ENCODE measurements around the gene GMDS.
"Not testable (repeated sequence)": the region's sequence is repeated elsewhere in the genome, so short reads cannot be mapped to it uniquely, and the experiment has no call there.

Gene GMDS

DNA sequence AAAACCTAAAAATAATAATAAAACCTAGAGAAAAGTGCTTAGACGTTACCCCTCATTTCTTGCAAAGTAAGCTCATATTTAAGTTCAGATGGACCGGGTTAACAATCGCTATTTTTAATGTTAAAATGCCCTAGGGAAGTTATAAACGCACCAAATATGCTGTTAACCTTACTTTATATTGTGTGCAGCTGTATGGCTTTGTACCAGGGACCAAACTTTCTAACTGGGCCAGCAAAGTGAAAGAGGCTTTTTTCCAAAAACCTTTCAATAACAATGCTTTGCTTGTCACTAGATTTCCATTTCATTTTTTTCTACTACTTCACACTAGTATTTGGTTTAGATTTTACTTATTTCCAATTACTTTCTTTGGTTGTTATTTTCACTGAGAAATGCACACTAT, 387.2 kb downstream of the GMDS start:
- no peak for DNase-seq (ENCODE audit: low spot score)

DNA sequence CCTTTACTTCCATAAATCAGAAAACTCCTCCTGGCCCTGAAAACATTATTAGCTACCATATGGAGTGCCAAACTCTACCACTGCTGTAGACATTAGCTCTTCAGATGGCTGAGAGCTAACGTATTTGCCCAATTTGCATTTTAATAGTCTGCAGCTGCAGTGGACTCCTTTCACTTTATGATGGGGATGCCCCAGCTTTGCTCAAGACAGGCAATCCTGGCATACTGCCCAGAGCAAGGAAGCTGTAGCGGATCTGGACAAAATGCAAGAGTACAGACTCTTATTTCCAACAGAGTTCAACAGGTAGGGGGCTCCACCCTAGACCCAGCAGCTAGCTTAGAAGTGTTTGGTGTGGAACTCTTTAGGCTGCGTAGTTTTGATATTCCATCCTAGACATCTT, 389.0 kb downstream of the GMDS start:
- no peak for DNase-seq (ENCODE audit: low spot score)

DNA sequence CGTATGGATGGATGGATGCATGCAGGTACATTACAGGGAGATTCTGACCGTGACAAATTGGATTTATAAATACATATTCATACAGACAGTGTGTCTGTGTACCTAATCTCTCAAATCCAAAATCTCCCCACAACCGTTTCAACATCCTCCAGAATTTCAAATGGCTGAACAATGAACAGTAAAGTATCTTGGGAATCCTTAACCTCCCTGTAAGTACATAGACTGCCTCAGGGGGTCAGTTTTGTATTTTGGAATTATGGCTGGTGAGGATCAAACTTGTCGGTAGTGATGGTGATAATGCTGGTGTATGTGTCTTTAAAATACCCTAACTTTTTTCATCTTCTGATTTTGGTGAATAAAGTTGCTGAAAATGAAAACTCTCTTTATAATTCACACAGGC, 389.5 kb downstream of the GMDS start:
- no peak for DNase-seq (ENCODE audit: low spot score)

DNA sequence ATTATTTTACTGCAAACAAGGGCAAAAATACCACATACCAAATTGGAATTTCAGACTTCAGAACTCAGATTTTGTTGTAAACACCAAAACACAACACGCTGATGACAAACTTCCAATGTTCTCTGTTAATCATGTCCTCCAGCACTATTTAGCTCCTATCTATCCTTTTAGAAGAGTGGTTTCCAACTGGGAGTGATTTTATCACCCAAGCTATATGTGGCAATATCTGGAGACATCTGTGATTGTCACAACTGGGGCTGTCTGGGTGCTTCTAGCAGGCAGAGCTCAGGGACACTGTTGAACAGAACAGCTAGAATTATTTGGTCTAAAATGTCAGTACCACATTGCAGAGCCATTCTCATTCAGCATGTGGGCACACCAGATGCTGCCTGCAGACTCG, 391.1 kb downstream of the GMDS start:
- no peak for DNase-seq (ENCODE audit: low spot score)

DNA sequence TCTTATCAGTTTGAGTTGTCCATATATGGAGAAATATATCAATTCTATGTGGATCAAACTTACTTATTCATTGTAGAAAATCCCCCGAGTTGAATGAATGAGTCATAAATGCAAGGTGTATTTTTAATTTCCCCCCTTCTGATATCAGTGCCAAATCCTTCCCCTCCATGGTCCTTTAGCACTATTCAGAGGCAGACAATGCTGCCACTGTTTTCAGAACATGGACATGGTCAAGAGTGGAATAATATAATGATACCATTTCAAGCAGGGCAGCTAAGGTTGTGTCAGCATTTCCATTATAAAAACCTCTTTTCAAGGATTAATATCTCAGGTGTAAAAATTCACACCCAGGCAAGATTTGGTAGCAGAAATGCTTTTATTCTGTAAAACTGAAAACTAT, 391.6 kb downstream of the GMDS start:
- no peak for DNase-seq (ENCODE audit: low spot score)

DNA sequence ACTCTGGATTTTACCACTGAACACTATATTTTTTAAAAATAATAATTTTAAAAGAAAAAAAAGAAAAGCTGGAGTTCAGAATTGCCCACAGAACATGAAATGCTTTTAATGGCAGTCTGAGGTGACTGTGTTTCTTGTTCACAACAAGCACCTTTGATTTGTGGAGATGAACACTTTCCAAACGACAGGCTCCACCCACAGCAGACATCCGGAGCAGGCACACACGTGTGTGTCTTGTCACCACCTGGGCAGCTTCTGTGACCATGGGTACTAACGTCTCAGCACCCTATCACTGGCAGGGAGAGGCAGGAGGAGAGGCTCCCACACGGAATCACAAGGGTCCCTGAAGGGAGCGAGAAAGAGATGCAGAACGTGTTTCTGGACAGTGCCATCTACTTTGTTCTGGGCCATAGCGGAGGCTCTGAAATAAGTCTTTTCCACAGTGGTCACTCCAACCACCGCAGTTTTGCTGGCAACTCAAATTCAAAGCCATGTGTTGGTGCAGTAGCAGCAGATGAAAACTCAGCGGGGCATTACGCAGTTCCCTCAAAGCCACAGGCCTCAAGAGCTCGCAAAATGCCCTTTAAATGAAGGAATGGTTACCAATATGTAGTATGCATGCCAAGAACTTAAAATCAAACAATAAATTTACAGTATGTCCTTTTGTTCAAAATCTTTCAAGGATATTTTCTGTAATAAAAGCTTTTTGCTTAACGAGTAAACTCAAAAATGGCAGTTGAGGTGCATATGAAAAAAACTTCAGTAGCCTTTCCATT, 393.5 kb downstream of the GMDS start:
- no peak for DNase-seq (ENCODE audit: low spot score)

DNA sequence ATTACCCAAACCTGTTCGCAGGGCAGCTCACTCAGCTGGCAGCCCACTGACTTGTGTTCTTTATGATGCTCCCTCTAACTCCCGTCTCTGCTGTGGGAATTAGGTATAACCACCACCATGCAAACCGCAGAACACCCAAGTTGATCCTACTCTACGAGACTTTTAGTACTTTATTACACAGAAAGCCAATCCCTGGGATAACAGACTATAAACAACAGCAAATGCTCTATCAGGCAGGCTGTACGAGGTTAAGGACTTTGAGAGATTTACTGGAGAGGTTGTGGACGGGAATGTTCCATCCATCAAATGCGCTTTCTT, 394.6 kb downstream of the GMDS start:
- DNase-seq (ENCODE audit: low spot score) = no peak

DNA sequence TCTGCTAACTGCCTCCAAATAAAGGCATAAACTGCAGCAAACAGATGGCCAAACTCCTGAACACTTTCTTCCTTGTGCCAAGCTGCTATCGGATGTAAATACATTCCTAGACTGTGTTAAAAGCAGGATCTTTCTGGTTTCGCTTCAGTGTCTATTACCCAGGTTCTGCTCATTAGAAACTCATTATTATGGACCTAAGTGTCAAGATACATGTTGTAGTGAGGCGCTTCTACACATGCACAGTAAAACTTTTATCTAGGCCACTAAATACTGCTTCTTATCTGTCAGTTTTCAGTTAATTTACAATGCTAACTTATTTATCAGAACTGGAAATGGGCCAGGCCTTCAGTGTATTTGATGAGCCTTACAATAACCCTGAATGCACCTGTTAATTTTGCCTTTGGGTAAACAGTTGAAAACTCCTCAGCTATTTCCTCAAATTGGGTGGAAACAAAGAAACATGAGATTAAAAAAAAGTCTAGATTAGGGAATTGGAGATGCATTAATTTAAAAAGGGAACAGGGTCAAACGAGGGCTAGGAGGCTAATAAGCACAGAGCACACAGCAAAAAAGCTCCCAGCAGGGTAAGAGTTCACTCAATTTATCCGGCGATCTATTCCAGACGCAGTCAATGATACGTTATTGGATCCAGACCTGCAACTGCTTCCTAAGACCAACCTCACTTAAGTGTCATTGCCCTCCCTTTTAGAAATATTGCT, 395.1 kb downstream of the GMDS start:
- no peak for DNase-seq (ENCODE audit: low spot score)

DNA sequence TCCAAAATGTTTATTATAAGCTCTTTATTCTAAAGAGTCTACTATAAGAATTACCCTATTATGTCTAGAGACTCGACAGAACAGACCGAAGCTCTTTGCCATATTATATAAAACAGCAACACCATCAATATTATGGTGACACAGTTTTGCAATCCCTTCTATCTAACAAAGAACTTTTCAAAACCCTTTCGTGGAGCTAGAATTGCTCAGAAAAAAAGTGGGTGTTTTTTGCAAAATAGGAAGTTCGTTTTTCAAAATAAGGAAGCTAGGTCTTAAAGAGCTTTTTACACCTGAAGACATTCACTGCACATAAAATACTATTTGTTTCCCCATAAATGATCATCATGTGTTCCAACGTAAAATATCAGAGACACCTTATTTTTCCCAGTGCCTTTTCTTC, 395.7 kb downstream of the GMDS start:
- no peak for DNase-seq (ENCODE audit: low spot score)

DNA sequence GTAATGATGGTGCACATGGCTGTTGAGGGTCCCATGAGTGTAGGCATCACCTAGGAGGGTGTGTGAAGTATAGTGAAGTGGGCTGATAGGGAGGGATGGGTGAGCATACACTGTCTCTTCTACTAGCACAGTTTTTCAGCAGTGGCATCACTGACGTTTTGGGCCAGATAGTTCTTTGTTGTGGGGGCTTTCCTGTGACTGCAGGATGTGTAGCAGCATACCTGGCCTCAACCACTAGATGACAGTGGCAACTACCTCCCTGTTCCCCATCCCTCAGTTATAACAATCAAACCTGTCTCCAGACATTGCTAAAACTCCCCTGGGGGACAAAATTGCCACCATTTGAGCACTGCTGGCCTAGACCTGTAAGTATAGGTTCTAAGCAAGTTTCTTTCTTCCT, 396.7 kb downstream of the GMDS start:
- no peak for DNase-seq (ENCODE audit: low spot score)

DNA sequence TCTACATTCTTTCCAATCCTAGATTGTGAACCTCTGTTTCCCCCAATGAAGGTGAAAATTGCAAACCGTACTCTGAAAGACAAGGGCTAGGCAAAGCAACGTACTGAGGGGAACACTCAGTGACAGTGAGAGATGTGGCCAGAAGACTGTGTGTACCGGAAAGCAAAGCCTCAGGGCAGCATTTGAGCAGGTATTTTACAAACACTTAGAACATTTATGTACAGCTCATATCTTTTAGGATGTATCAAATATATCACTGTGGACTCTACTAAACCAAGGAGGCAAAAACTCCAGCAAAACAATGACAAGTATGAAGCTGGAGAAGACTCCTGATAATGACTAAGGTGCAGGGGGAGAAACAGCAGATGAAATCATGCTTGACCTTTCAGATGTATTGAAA, 398.8 kb downstream of the GMDS start:
- no peak for DNase-seq (ENCODE audit: low spot score)

DNA sequence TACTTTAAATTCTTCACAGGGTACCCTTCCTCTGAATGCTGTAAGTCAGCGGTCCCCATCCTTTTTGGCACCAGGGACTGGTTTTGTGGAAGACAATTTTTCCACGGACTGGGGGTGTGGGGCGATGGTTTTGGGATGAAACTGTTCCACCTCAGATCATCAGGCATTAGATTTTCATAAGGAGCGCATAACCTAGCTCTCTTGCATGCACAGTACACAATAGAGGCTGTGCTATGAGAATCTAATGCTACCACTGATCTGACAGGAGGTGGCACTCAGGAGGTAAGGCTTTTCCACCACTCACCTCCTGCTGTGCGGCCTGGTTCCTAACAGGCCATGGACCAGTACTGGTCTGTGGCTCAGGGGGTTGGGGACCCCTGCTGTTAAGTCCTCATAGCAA, 399.9 kb downstream of the GMDS start:
- not testable (repeated sequence) for DNase-seq (ENCODE audit: low spot score)

DNA sequence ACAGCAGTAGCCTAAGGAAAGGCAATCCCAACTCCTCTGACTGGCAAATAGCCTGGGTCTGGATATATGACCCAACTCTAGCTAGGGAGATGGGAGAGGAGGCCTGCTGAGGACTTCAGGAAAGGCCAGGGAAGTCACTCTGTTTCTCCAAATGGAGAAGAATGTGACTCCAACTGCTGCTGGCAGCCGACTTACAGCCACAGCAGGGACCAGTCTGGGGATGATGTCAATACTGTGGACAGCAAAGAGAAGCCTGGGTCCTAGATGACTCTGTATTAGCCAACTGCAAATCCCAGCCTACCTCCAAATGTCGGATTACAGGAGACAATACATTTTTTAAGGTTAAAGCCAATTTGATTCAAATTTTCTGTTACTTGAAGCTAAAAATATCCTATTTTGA, 403.1 kb downstream of the GMDS start:
- DNase-seq (ENCODE audit: low spot score) = no peak

DNA sequence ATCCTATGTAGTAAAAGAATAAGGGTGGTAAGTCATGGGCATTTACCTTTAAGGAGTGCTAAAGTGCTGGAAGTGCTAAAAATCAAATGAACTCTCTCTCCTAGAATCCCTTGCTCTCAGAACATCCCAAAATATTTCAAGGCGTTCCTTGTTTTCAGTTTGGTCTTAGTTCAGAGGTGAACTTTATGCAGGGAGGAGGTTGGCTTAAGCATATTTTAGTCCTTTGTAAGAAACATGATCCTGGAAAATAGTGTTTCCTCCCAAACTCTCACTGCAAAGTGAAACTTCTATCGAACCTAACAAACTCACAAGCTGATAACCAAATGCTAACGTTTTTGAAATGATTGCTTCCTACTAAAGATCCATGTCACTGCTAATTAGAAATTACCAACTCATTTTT, 404.3 kb downstream of the GMDS start:
- DNase-seq (ENCODE audit: low spot score) = no peak

DNA sequence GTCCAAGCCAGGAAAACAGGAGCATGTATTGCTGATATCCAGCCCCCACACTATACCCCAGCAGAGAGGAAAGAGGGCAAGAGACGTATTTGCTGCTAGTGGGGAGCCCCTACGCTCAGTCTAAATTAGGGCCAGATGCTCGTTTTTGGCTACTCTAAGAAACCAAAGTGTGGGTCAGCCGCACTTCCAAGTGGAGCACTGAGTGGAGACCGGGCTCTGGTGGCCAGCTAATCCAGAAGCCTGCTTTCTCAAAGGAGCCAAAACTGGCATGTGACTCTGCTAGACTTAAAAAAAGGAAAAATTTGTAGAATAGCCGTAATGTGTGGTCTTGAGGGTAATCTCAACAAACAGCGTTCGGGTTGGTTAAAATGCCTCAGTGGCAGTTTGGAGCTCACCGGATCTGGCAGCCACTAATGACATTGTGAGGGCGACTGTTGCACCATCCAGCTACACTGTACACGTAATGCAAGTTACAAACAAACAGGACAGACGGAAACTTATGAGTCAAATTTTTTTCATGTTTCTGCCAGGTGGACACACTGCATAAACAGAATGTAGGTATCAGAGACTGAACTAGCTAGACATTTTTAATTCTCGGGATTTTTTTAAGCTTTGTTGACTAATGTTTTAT, 404.8 kb downstream of the GMDS start:
- DNase-seq (ENCODE audit: low spot score) = no peak

DNA sequence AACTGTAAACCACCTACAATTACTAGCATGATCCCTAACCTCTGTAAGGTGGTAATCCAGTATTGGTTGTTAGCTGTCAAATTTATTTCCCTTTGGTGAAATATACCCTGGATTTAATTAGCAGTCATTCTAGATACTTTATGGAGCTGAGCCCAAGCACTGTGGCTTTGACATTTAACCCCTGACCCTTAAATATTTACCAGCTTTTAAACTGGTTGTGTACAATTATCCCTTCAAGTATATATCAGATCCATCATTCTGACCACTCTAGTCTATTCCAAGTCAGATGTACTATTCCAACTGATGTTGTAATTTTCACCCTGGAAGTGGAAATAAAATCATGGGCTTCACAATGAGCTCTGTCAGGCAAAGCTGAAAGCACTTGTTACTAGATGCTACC, 406.0 kb downstream of the GMDS start:
- no peak for DNase-seq (ENCODE audit: low spot score)

DNA sequence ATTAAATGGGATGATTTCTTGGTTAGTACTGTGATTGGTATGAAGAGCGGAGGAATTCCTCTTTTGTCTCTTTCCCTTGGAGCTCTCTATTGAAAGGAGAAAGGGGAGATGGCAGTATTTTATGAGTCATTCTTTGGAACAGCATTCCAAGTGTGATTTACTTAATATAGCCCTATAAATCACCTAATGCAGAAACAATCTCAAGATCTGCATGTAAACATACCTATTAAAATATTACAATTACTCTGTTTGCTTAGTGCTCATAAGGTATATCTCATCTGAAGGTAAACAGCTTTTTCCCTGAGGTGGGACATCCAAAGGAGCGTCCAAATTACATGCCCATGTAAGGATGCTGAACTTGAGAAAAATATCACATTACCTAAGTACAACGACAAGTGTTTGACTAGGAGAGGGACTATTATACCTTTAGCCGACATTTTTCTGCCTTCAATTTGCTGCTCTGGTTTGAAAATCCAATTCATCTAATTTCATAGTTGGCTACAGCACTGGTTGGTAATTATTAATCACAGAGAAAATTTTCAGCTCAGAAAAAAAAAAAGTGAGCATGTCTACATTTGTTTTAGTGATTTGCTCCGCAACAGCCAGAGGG, 406.7 kb downstream of the GMDS start:
- no peak for DNase-seq (ENCODE audit: low spot score)

DNA sequence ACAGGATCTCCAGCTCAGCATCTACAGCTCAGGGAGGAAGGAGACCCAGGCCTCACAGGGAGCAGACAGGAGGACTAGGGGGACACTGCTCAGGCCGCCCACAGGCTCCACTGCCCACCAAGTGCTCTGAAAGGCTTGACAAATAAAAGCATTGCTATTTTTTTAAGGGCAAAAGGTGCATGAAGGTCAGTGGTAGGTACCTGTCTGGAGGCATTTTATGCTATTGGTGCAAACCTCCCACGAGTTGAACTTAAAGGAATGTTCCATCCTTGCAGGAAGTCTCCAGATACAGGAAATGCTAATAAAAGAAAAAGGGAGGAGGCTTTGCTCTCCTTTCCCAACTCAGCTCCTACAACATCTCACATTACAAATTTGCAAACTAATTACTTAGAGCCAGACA, 407.6 kb downstream of the GMDS start:
- no peak for DNase-seq (ENCODE audit: low spot score)

DNA sequence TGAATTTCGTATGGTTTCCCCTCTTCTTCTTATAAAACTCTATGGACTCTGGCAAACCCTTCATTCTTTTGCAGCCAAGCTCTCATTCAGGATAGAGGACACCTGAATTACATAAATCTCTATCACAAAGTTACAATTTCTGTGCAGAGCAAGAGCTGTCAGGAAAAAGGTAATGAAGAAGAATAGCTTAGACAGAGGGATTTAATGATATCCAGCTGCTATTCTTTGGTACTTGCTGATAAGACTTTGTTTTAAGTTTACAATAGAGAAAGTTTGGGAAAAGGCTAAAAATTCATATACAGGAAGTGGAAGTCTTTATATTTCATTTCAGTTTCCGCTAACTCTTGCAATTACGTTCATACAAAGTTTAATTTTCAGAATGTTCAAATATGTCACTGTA, 408.7 kb downstream of the GMDS start:
- no peak for DNase-seq (ENCODE audit: low spot score)

DNA sequence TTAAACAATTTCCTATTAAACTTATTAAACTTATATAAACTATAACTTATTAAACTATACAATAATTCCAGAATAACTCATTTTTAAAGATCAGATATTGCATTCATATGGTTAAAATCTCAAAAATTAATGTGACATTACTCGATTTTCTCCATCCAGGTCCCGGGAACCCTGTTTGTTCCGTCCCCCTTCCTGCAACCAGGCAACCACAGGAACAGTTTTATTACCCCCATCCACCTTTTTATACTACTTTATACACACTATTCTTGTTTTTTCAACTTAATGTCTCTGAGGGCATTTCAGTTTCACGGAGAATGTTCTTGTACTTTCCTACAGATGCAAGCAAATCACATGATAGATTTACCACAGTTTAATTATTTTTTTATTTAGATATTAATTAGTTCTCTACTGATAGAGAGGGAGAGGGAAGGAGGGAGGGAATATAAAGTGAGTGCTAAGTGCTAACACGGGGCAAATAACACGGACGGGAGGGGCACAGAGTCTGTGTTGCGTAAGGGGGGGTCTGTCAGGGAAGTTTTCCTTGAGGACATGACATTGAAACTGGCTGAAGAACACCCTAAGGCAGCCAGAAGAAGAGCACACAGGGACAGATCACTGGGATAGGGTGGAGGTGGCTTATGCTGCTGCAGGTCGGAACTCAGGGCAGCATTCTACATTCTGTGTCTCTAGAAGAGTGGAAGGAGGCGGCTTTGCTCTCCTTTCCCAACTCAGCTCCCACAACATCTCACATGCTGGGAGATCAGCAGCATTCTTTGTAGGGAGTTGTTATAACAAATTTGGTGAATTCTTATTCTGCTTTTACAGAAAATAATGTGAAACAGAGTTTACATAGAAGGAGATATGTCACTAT, 410.5 kb downstream of the GMDS start:
- no peak for DNase-seq (ENCODE audit: low spot score)

DNA sequence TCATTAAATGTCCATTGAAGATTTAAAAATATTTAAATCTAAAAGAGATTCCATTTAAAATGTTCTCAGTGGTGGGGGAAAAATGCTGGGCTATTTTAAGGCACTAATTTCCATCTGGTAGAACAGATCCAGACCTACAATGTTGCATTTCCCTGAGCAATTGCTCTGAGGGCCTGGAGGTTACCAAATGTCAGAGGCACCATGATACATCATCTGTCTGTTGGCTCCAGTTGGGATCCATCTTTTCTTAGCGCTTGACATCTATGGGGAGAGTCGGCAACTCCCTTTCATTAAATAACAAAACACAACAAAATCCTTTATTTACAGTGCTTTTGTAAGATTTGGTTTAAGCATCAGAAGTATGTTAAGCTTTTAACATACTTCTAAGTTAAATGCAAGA, 411.2 kb downstream of the GMDS start:
- no peak for DNase-seq (ENCODE audit: low spot score)
